ENCODE data around the gene RGS6.

Gene RGS6

DNA sequence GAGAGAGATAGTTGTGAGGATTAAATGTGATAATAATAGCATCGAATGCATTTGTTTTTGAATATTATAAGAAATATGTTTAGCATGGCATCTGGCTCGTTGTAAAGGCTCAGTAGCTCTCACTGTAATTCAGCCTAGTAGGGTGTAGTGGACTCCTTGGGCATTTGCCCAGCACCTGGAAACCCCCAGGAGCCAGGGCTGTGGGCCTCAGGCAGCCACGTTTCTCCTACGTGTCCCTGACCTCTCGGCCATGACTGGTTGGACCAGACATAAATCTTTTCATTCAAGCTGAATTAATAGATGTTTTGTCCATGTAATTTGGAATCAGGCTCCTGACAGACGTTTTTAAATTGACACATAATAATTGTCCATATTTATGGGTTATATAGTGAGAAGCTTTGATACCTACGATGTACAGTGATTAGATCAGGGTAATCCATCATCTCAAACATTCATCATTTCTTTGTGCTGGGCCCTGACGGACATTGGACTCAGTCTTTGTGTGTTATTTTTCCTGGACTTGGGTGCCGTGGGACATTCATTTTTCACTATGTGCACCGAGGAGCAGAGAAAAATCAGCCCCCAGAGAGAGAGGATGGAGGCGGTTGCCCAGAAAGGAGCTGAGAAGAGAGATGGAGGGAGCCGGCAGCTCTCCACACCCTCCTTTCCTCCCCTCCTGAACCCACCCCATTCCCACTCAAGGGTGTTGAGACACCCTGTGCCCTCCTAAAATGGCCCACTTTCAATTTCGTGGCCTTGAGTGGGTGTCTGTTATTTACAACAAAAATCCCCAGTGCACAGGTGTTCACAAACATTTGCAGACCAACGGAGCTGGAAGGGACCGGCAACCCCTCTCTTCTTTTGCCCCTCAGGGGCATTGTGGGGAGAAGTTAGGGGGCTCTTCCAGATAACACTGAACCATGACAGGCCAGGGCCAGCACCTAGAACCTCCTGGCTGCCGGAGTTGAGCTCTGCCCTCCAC is 665.3 kb downstream of the RGS6 start:
- no peak for DNase-seq

DNA sequence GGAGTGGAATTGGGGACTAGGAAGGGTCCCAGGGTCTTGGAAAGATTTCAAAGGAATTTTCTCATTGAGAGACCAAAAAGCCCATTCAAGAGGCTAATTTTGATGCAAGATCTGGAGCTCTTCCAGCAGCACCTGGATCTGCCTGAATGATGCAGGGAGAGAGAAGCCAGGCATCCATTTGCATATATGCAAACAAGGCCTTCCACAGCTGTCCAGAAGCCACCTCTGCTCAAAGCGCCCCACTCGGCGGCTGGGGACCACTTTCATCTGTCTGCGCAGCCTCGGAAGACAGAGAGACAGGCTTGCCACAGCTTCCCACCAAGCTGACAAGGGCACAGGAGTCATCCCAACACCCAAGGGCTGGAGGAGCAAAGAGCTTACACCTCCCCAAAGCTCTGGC is 666.1 kb downstream of the RGS6 start:
- no peak for DNase-seq

DNA sequence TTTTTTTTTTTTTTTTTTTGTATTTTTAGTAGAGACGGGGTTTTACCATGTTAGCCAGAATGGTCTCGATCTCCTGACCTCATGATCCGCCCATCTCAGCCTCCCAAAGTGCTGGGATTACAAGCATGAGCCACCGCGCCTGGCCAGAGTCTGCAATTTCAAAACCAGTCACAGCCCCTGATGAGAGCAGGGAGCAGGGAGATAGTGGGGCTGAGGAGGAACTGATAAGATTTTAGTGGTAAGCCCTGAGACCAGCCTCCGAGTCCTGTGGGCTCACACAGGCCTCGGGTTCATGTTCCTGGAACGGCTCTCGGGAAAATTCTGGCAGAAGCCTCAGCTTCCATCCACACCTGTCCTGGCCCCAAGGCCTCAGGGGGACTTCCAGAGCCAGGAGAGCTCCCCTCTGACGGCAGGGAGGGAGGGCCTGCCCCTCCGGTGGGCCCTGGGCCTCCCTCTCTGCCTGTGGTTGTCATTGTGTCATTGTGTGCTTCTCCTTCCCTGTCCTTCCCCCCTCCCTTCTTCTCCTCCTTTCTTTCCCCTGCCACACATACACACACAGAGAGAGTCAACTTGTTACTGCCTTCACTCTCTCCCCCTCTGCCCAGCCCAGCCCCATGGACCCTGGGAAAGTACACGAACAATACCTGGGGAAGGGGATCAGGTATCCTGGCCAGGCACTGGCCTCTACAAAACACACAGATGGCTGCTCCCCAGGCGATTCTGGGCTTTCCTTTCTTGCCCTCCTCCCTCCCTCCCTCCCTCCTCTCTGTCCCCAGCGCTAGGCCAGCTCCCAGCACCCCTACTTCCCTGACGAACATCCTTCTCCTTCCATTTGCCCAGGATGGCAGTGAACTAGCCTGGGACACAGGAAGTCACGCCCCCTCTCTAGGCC is 667.6 kb downstream of the RGS6 start:
- DNase-seq, result no peak

DNA sequence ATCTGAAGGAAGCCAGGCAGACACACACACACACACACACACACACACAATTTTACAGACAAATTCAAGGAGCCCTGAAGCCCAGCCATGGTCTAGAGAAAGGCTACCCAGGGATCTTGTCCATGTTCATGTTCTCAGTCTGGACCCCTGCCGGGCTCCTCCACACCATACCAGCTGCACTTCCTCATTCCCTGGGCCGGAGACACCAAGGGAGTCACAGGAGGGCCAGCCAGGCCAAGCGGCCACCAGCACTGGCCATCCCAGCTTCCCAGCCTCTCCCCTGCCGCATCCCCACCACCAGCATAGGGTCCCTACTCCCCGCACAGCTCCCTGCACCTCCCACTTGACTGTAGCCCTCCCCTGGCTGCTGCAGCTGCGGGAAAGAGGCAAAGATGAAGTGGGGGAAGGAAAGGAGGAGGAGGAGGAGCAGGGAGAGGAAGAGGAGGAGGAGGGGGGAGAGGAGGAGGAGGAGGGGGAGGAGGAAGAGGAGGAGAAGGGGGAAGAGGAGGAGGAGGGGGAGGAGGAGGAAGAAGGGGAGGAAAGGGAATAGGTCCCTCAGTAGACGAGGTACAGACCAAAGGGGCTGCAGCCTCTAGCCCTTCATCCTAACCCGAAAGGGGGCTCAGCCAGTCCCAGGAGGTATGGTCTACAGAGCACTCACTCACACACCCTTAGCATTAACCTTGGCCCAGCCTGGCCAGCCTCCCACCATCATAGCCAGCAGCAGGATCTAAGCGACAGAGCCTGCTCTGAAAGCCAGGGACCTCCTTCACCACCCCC is 668.5 kb downstream of the RGS6 start:
- DNase-seq, result no peak

DNA sequence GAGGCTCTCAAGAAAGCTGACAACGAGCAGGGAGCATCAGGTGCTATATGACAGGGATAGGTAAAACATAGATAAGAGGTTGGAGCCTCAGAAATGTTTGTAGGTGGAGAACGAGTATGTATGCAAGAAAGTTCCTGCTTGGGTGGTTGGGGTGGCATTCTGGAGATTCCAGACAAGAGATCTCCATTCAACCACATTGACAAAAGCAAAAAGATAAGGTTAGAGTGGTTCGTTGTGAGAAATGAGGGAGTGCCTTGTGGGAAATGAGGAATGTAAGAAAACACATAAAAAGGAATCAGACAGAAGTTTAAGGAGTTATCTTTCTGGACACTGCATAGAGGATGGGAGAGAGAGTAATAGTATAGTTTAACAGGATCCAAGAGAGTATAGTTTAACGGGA is 671.4 kb downstream of the RGS6 start:
- no peak for DNase-seq

DNA sequence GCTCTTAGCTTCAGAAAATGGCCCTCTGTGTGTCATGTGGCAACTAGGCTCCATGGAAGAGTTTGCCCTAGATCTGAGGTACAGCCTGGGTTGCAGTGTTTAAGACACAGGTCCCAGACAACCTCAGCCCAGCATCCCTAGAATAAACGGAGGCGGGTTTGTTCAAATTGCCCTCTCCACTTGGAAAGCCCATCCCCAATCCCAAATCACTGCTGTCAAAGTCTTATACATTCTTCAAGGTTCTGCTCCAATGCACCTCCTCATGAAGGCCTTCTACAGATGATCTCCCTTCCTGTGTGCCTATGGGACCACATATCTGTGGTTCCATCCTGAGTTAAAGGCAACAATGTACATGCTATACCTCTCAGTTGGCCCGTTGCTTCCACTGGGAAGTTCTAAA is 671.9 kb downstream of the RGS6 start:
- no peak for DNase-seq

DNA sequence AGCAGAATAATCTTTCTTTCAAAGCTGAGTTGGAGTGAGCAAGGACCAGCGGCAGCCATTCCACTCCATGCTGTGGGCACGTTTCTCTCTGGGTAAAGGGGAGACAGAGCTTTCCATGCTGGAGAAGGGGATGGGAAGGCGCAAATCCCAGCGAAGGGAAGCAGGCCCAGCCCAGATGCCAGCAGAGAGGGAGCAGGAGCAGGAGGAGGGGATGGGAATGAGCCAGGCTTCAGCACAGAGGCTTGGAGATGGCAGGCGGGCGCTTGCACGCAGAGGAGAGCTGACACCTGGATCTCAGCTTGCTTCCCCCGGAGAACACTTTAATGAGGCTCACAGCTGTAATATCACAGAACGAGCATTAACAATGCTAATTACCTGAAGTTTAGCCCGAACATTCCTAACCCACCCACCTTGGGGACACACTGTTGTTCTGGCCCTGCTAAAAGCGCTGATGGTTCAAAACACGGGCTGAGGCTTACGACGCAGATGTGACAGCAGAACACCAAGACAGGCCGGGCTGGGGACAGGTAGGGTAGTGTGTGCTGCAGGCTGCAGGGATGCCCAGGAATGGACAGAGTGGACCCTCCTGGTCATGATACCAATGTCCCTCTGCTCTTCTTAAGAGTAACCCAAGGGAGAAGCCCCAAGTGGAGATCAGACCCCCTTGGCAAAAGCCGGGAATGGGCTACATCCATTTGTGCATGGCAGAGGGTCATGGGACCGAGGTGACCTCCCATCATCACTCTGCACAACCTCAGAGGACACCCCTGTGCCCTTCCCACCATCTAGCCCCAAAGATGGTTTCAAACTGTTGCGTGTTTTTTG is 673.1 kb downstream of the RGS6 start:
- no peak for DNase-seq

DNA sequence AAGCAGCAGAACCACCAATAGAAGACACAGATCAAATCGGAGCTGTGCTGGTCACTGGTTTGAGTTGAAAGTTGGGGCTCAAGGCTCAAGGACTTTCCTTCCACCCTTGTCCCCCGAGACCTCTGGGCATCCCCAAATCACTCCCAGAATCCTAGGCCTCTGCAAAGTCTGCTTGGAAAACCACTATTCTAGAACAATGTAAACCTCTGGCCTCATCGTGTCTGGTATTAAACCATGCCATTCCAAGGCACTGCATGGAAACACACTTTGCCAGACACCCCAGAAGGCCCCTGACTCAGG is 673.6 kb downstream of the RGS6 start:
- no peak for DNase-seq

DNA sequence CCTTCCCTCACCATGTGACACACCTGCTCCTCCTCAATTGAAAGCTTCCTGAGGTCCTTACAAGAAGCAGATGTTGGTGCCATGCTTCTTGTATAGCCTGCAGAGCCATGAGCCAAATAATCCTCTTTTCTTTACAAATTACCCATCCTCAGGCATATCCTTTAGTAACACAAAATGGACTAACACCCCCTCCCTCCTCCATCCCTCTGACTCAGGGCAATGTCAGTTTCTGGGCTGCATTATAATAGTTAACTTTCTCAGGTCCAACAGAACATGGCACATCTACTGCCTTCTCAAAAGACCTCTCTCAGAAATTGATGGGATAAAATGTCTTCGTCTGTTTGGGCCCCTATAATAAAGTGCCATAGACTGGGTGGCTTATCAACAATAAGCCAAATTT is 674.6 kb downstream of the RGS6 start:
- no peak for DNase-seq

DNA sequence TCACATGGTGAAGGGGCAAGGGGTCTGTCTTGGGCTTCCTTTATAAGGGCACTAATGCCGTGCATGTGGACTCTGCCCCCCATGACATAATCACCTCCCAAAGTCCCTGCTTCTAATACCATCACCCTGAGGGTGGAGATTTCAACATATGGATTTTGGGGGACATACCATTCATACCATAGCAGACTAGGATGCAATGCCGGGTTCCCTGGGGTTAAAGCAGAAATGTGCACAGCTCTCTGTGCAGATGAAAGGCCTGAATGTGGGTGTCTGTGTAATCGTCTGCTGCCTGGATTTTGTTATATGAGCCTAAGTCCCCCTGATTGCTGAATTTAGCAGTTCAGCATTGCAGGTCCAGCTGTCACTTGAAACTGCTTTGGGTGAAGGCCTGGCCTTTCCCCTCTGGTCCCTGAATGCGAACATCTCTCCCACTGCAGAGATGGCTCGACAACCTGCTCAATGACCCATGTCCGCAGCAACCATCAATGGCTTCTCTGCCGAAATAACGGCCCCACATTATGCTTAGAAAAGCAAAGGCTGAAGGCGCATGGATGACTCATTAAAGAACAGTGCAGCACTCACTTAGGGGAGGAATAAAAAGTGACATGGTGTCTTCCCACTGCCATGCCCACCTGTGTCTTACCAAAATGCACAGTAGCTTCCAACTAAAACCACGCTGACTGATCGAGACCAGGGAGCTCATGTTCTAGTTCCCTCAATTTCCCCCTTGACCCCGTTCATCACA is 675.3 kb downstream of the RGS6 start:
- DNase-seq, result no peak

DNA sequence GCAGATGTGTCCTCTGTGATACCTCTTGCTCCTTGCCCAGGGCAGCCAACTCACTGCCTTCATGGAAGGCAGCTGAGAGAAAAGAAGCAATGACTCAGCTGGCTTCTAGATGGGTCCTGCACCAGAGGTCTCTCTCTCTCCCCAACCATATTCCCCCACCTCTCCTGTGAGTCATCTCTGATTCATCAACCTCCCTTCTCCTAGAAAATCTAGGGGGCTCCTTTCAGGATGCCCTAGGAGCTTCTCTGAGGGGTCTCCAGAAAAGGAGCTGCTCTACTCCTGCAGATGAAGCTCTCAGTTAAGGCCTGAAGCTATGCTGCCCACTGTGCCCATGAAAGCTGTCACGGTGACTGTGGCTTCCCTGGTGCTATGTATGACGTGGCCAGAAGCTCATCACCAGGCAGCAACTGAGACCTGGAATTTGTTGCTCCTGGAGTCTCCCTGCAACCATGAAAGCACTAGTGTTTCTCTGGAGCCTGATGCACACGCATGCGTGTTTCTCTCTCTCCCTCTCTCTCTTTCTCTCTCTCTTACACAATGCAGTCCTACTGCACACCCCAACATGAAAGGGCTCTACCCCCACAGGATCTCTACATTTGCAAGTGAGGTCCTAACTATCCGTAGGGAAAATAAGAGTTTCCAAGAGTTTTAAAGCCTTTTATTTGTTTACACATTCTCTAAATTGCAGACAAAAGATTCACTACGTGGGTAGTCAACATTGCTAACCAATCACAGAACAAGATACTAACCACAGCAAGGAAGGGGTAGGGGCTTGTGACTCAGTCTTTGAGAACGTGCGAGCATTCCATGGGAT is 676.4 kb downstream of the RGS6 start:
- DNase-seq, result no peak

DNA sequence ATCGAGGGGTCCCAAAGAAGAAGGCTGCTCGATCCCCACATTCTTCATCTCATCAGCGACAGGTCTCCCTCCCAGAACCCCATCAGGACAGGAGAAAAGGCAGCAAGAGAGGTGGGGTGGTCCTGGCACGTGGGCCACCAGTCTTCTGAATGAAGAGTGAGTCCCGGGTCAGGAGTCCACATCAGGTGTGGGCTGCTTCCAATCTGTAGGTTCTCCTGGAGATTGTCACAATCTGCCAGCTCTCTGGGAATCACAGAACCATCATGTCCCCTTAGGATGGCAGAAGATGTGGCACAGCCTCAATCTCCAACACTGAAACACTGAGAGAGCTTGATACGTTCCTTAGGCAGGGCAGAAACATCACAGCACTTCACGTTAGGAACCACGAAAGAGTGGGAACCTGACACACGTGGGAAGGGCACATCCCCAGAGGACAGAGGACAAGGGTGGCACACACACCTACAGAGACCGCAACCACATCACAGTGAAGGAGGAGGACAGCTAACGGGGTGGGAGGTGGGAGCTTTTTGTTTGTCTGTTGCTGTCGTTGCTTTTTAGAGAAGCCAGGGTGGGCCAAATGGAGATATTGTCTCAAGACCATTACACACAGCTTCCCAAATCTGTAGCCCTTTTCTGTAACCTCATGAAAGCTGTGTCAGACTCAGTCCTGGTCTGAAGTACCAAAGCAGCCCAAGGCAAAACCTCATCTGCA is 677.1 kb downstream of the RGS6 start:
- no peak for DNase-seq

DNA sequence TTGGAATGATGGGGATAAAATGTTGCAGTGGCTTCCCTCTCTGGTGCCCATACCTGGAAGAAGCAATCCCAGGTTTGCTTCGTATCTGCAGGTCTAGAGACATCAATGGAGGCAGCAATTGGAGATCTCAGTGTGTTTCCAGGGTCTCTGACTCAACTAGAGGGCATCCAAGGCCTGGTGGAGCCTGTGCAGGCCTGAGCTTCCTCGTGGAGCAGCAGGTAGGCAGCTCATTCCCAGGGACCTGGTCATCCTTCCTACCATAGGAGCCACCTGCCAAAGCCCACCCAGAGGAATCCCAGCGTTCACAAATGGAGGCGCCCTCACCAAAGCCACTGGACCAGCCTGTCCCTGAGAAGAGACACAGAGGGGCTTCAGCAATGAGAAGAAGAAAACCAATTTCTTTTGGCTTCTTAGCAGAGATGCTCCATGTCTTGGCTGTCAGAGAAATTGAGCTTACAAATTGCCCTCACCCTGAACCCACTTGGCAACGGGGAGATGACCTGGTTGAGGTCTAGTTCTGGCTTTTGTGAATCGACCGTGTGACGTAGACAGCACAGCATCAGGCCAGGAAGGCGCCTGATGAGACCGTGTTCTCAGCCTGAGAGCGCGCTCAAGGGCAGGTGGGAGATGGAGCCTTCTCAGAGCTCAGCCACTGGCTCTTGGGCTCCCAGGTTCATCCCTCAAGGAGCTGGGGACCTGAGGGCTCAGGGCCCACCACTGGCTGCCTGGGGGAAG is 678.0 kb downstream of the RGS6 start:
- no peak for DNase-seq

DNA sequence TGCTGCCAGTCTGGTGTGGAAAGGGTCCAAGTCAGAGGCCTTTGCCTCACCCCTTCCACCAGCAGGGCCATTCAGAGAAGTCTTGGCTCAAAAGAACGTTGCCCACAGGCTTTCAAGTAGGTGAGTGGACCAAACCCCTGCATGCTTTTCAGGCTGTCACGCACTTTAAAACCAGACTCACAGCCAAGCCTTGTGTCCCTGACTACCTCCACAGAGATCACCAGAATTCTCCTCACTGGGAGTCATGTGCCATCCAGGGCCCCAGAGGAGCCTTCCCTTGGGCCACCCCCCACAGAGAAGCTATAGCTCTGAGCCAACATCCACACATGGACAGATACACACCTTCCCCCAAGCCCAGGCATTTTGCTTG is 678.6 kb downstream of the RGS6 start:
- DNase-seq, result no peak

DNA sequence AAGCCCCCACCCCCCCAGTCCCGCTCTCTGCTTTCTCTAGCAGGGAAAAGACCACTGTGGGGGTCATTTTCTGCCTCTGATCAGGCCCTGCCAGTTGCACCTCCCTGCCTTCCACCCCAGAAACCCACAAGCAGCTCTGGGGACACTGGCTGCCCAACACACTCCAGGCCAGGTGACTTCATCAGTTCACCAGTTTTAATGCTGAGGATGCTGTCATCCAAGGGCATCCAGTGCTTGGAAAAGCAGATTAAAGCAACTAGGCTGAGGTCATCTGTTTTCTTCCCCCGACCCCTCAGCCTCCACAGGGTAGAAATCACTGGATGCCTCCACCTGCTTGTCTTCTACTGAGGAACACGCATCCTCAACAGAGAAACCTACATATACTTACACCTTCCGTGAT is 679.3 kb downstream of the RGS6 start:
- DNase-seq, result no peak

DNA sequence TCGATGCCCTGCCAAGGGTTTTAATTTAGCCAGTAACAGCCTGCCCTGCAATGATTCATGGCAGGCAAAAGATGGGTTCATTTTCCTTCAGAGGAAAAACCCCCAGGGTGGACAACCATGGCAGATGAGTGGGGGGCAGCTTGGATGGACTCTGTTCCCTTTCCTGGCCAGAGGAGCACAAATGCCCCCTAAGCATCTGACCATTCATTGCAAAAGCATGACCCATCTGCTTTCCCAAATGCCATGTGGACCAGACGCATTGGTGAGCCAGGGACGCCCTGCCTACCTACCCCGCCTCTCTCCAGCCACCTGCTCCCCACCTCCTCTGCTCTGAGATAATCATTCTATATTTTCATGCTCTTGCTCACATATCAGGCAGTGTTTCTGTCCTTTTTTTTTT is 679.8 kb downstream of the RGS6 start:
- no peak for DNase-seq

DNA sequence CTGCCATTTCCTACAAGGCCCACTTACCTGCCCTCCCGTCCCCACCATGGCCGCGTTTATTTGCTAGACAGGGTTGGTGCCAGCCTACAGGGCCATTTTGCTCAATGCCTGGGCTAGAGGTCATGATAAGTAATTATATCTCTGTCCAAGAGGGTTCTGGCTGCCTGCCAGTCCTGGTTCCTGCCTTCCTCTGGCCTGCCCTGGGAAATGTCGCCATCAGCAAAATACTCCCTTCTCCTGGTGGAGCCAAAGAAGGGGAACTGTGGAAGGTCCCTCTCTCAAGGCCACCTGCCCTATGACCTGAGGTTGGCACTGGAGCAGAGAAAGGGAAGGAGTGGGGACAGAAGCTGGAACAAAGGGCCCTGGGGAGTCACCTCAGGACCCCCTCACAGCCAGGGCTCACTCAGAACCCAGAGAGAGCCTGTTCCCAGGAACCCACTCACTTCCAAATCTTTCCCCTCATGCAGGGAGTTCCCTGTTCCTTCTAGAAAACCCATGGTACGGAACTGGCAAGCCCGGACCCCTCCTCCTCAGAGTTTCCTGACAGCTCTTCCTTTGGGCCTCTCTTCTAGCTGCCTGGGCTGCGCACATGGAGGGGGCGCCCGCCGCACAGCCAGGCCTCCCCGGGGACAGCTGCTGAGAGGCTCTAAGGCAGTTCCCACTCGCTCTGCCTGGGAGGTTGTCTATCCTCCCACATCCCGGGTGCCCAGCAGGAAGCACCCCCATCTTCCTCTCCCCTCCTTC is 681.2 kb downstream of the RGS6 start:
- no peak for DNase-seq

DNA sequence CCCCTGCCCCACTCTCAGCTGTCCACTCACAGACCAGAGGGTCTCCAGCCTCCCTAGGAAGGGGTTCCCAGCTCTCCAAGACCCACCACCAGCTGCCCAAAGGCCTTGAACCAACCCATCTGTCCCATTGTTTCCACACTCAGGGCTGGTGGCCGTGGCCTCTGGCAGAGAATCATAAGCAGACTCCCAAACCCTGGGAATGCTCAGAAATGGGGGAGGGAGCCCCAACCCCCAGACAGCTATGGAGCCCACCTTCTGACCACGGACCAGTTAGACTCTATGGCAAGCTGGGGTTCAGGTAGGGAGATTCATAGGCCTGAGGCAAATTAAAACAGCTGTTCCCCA is 681.7 kb downstream of the RGS6 start:
- no peak for DNase-seq

DNA sequence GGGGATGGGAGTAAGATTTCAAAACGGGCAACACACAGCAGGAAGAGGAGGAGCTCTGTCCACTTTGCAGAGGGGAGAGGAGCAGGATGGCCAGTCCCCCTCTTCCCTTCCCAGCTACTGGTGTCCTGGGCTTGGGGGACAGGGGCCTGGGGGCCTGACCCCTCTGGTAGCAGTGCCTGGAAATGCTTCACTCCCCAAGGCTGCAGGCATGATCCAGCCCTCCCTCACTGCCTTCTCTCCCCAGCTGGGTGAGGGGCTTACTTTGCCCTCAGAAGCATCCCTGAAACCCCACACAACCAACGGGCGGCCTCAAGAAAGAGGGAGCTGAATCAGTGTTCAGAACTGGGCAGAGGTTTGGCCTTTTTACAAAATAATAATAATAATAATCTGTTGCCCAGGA is 682.1 kb downstream of the RGS6 start:
- DNase-seq, result no peak

All from bone marrow (tissue), 2 donors.